ENCODE results near the gene FTO. TPM values are rescaled to one million over a fixed set of nuclear protein-coding genes. Genes with fewer than 3 reads are reported as not detected.

FTO gene
- total and polyA plus RNA-seq, 2 of the 8 experiments (the other 6 are each of a cell fraction or from before 2014, with no cell fraction given) = 34.5 to 59.8 TPM

DNA sequence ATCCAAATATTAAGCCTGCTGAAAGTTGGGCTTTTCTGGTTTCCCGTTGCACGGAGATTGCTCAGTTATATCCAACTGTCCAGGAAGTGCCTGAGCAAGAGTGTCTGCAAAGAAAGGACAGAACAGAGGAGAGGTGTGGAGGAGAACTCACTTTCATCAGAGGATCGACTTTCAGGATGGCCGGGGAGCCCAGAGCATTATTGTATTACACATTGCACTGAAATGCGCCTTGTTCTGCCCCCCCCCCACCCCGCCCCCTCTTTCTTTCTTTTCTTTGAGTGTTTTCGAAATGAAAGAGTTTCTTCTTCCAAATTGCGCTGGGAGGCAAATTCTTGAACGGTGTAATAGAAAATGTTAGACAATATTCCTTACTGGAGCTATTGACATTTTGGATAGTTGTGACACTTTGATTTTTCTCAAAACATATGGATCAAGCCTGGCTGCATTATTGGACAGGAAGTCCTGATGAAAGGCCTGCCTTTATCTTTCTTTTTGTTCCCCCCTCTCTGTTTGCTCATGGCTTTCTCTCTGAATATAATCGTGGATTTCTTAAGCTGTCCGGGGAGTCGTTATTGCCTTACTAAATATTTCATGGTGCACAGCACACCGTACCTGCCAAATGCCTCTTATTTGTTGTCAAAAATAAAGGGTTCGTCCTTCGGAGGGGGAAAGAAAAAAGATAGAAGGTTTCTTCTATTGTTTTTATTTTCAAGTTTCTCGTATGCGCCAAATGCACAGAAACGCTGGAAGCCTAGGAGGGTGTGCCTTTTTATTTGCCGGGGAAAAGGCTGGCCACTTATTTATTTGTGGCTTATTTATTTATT, 471.8 kb downstream of the FTO start (continued):
- TF ChIP-seq, protein P1, sequence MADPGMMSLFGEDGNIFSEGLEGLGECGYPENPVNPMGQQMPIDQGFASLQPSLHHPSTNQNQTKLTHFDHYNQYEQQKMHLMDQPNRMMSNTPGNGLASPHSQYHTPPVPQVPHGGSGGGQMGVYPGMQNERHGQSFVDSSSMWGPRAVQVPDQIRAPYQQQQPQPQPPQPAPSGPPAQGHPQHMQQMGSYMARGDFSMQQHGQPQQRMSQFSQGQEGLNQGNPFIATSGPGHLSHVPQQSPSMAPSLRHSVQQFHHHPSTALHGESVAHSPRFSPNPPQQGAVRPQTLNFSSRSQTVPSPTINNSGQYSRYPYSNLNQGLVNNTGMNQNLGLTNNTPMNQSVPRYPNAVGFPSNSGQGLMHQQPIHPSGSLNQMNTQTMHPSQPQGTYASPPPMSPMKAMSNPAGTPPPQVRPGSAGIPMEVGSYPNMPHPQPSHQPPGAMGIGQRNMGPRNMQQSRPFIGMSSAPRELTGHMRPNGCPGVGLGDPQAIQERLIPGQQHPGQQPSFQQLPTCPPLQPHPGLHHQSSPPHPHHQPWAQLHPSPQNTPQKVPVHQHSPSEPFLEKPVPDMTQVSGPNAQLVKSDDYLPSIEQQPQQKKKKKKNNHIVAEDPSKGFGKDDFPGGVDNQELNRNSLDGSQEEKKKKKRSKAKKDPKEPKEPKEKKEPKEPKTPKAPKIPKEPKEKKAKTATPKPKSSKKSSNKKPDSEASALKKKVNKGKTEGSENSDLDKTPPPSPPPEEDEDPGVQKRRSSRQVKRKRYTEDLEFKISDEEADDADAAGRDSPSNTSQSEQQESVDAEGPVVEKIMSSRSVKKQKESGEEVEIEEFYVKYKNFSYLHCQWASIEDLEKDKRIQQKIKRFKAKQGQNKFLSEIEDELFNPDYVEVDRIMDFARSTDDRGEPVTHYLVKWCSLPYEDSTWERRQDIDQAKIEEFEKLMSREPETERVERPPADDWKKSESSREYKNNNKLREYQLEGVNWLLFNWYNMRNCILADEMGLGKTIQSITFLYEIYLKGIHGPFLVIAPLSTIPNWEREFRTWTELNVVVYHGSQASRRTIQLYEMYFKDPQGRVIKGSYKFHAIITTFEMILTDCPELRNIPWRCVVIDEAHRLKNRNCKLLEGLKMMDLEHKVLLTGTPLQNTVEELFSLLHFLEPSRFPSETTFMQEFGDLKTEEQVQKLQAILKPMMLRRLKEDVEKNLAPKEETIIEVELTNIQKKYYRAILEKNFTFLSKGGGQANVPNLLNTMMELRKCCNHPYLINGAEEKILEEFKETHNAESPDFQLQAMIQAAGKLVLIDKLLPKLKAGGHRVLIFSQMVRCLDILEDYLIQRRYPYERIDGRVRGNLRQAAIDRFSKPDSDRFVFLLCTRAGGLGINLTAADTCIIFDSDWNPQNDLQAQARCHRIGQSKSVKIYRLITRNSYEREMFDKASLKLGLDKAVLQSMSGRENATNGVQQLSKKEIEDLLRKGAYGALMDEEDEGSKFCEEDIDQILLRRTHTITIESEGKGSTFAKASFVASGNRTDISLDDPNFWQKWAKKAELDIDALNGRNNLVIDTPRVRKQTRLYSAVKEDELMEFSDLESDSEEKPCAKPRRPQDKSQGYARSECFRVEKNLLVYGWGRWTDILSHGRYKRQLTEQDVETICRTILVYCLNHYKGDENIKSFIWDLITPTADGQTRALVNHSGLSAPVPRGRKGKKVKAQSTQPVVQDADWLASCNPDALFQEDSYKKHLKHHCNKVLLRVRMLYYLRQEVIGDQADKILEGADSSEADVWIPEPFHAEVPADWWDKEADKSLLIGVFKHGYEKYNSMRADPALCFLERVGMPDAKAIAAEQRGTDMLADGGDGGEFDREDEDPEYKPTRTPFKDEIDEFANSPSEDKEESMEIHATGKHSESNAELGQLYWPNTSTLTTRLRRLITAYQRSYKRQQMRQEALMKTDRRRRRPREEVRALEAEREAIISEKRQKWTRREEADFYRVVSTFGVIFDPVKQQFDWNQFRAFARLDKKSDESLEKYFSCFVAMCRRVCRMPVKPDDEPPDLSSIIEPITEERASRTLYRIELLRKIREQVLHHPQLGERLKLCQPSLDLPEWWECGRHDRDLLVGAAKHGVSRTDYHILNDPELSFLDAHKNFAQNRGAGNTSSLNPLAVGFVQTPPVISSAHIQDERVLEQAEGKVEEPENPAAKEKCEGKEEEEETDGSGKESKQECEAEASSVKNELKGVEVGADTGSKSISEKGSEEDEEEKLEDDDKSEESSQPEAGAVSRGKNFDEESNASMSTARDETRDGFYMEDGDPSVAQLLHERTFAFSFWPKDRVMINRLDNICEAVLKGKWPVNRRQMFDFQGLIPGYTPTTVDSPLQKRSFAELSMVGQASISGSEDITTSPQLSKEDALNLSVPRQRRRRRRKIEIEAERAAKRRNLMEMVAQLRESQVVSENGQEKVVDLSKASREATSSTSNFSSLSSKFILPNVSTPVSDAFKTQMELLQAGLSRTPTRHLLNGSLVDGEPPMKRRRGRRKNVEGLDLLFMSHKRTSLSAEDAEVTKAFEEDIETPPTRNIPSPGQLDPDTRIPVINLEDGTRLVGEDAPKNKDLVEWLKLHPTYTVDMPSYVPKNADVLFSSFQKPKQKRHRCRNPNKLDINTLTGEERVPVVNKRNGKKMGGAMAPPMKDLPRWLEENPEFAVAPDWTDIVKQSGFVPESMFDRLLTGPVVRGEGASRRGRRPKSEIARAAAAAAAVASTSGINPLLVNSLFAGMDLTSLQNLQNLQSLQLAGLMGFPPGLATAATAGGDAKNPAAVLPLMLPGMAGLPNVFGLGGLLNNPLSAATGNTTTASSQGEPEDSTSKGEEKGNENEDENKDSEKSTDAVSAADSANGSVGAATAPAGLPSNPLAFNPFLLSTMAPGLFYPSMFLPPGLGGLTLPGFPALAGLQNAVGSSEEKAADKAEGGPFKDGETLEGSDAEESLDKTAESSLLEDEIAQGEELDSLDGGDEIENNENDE (IDR thresholded peaks at IDR 0.05; ENCODE audit: insufficient replicate concordance, low read length) = no peak
- no peak for TF ChIP-seq EP300 (IDR thresholded peaks at IDR 0.05; ENCODE audit: borderline replicate concordance in 1 of 2, low read depth in 2 of 2, low read length in 2 of 2)
- TF ChIP-seq BACH1 (IDR thresholded peaks at IDR 0.05; ENCODE audit: low read length) = no peak
- TF ChIP-seq KDM4A (IDR thresholded peaks at IDR 0.05; ENCODE audit: low read depth, low read length, severe bottlenecking) = no peak
- no peak for TF ChIP-seq SIN3A (conservative IDR thresholded peaks at IDR 0.05 in 1 of 2, IDR thresholded peaks at IDR 0.05 in 1 of 2; ENCODE audit: low read depth in 1 of 2, low read length in 2 of 2)
- TF ChIP-seq TEAD4 (IDR thresholded peaks at IDR 0.05; ENCODE audit: low read depth, low read length) = no peak

All from H1 (cell line).